Measurements from ENCODE around the gene IQGAP3. TPM values are rescaled to one million over a fixed set of nuclear protein-coding genes. Genes with fewer than 3 reads are reported as not detected.

Gene IQGAP3
- polyA plus RNA-seq, 1 experiment = 28.1 TPM

DNA sequence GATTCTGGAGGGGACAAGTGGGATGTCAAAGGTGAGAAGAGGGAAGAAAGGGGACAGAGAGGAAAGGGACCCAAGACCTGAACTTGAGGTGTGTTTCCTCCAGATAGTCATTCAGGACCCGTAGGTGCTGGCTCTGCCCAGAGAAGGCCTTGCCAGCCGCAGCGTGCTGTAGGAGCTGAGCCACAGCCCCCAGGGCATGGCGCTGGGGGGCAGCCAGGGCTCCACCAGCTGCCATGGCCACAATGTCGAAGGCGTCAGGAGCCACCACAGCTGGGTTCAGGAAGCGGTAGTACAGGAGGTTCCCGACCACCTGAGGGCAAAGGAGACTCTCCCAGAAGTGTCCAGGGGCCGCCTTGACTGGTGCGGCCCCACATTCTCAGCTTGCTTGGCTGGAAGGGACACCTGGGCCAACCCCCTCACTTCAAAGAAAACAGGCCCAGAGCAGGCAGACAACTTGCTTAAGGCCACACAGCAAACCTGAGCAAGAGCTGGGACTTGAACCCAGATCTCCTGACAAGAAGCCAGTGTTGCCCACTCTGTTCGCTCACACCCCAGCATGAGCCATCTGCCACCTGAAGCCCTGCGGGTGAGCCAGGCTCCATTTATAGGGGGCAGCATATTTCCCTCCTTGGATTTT, 37.8 kb downstream of the IQGAP3 start:
- TF ChIP-seq, protein P1, sequence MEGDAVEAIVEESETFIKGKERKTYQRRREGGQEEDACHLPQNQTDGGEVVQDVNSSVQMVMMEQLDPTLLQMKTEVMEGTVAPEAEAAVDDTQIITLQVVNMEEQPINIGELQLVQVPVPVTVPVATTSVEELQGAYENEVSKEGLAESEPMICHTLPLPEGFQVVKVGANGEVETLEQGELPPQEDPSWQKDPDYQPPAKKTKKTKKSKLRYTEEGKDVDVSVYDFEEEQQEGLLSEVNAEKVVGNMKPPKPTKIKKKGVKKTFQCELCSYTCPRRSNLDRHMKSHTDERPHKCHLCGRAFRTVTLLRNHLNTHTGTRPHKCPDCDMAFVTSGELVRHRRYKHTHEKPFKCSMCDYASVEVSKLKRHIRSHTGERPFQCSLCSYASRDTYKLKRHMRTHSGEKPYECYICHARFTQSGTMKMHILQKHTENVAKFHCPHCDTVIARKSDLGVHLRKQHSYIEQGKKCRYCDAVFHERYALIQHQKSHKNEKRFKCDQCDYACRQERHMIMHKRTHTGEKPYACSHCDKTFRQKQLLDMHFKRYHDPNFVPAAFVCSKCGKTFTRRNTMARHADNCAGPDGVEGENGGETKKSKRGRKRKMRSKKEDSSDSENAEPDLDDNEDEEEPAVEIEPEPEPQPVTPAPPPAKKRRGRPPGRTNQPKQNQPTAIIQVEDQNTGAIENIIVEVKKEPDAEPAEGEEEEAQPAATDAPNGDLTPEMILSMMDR (IDR thresholded peaks at IDR 0.05; ENCODE audit: insufficient read depth, low read depth, low read length) = no peak
- H3K36me3 ChIP-seq (ENCODE audit: control insufficient read depth, insufficient read depth, low read length) = peaks cover 6% of the 10 kb centered on the region; the same call in 1 of the 2 replicates
- POLR2A ChIA-PET = no interaction called here

DNA sequence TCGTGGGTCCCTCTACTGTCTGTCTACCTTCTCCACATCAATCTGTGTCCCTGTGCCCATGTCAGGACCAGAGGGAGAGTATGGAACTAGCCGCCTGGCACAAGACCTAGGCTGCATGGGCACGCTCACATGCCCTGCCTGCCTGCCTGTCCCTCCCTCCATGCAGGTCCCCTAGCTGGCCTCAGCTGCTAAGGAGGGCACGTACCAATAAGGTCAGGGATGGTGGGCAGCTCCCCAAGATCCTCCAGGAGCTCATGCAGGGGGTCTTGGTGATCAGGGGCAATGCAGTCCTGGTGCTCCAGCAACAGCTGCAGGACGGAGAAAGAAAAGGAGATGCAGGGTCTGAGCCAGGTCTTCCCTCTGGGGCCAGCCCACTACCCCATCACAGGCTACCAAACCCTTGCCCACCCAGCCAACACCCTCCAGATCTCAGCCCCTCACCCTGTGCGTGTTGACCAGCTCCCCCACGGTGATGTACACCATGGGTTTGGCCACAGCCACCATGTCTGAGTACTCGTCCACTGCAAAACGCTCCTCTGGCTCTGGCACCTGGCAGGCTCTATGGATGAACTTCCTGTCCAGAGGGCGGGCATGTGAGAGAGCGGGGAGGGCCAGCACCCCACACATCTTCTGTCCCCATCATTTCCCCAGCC, 38.7 kb downstream of the IQGAP3 start:
- POLR2A ChIA-PET = no interaction called here
- Histone ChIP-seq H3K27me3 (ENCODE audit: control insufficient read depth, insufficient read depth, low read length) (no peaks in the 10 kb centered on the region), H3K4me3 (ENCODE audit: low read depth, low read length) (no peak overlapping the region), H3K36me3 (ENCODE audit: control insufficient read depth, insufficient read depth, low read length) (peaks cover 10% of the 10 kb centered on the region; the same call in 1 of the 2 replicates)
- DNase-seq (ENCODE audit: low read depth) = no peak
- TF ChIP-seq, protein P1 (IDR thresholded peaks at IDR 0.05; ENCODE audit: insufficient read depth, low read depth, low read length) = no peak
- CTCF ChIA-PET = interaction anchor here (1.0 kb wide), 1 partner anchor 53 kb away, joined by 3 read pairs; no protein-coding TSS in a partner anchor

More for the DNA sequence above, 37.8 kb downstream of the IQGAP3 start:
- DNase-seq (ENCODE audit: low read depth) = no peak
- CTCF ChIA-PET = interaction anchor here (0.6 to 1.0 kb wide), 2 partner anchors 11 to 54 kb away, joined by 3 read pairs; no protein-coding TSS in a partner anchor
- H3K27me3 ChIP-seq (ENCODE audit: control insufficient read depth, insufficient read depth, low read length) = no peaks in the 10 kb centered on the region
- no peak overlapping the region for H3K4me3 ChIP-seq (ENCODE audit: low read depth, low read length)

DNA sequence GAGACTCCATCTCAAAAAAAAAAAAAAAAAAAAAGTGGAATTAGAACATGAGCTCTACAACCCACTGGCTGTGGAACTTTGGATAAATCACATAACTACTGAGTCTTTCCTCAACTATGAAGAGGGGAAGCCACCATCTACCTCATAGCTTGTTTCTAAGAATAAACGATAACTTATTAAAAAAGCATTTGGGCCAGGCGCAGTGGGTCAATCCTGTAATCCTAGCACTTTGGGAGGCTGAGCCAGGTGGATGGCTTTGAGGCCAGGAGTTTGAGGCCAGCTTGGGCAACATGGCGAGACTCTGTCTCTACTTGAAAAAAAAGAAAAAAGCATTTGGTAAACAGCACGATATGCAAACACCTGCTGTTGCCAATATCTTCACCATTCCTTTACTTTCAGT, 40.0 kb downstream of the IQGAP3 start:
- DNase-seq (ENCODE audit: low read depth) = no peak
- POLR2A ChIA-PET = no interaction called here
- H3K27me3 ChIP-seq (ENCODE audit: control insufficient read depth, insufficient read depth, low read length) = no peaks in the 10 kb centered on the region
- CTCF ChIA-PET = interaction anchor here (0.6 to 0.7 kb wide), 2 partner anchors 8 to 27 kb away, joined by 3 to 5 read pairs; no protein-coding TSS in a partner anchor
- TF ChIP-seq, protein P1 (IDR thresholded peaks at IDR 0.05; ENCODE audit: insufficient read depth, low read depth, low read length) = no peak
- H3K4me3 ChIP-seq (ENCODE audit: low read depth, low read length) = no peak overlapping the region
- peaks cover 11% of the 10 kb centered on the region; the same call in 1 of the 2 replicates for H3K36me3 ChIP-seq (ENCODE audit: control insufficient read depth, insufficient read depth, low read length)

DNA sequence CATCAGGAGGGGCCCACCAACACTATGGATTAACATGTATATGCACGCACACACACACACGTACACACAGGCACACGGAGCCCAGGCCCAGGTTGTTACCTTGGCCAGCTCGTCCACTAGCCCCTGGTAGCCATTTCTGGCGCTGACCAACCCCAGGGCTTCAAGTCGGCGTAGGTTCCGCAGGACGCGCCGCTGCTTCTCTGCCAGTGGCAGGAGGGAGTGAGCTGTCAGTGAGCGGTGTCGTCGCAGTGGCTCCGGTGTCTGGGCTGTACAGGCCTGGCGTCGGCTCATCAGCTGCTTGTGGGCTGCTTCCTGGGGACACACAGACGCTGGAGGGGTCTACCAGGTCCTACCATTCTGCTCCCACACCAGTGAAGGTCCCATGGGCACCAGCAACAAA, 42.4 kb downstream of the IQGAP3 start:
- TF ChIP-seq, protein P1 (IDR thresholded peaks at IDR 0.05; ENCODE audit: insufficient read depth, low read depth, low read length) = no peak
- Histone ChIP-seq H3K36me3 (ENCODE audit: control insufficient read depth, insufficient read depth, low read length) (peaks cover 11% of the 10 kb centered on the region), H3K27me3 (ENCODE audit: control insufficient read depth, insufficient read depth, low read length) (no peaks in the 10 kb centered on the region), H3K4me3 (ENCODE audit: low read depth, low read length) (no peak overlapping the region)
- DNase-seq (ENCODE audit: low read depth) = no peak
- ChIA-PET POLR2A (no interaction called here), CTCF (no interaction called here)

DNA sequence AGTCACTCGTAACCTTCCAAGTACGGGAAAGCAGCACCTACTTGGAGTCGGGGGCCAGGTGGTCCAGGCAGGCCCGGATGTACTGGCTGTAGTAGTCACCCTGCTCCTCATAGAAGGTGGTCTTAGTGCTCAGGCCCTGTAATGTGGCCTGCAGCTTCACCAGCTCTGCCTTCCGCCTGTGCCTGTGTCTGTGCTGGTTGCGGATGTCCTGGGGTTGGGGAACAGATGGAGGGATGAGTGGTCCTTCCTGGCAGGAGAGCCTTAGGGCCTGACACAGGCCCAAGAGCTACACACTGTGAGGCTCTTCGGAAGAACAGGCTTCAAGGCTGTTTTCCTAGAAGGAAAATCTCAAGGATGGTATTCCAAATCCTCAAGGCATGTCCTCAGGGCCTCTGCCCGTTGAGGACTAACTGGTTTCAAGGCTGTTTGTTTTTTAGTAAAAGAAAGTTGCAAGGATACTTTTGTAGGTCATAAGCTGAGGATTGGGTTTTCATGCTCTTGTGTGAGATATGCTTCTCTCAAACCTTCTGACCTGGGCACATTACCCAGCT, 43.4 kb downstream of the IQGAP3 start:
- DNase-seq (ENCODE audit: low read depth) = no peak
- CTCF ChIA-PET = interaction anchor here (0.6 kb wide), 1 partner anchor 59 kb away, joined by 4 read pairs; no protein-coding TSS in a partner anchor
- H3K36me3 ChIP-seq (ENCODE audit: control insufficient read depth, insufficient read depth, low read length) = peaks cover 11% of the 10 kb centered on the region
- TF ChIP-seq, protein P1 (IDR thresholded peaks at IDR 0.05; ENCODE audit: insufficient read depth, low read depth, low read length) = no peak
- H3K27me3 ChIP-seq (ENCODE audit: control insufficient read depth, insufficient read depth, low read length) = no peaks in the 10 kb centered on the region
- POLR2A ChIA-PET = no interaction called here
- no peak overlapping the region for H3K4me3 ChIP-seq (ENCODE audit: low read depth, low read length)
